Measurements from ENCODE around the gene CCDC47. TPM values are rescaled to one million over a fixed set of nuclear protein-coding genes. Genes with fewer than 3 reads are reported as not detected.

The CCDC47 gene
- total and polyA plus RNA-seq, 4 donors: 33.0 to 87.2 (median 62.8) TPM

- Histone ChIP-seq H3K27me3 (ENCODE audit: control insufficient read depth in 4 of 4, insufficient read depth in 4 of 4, low read length in 3 of 4) (no peaks in the 10 kb centered on the region), H3K27ac (ENCODE audit: low read depth in 1 of 2, low read length in 2 of 2) (no peak overlapping the region), H3K4me1 (ENCODE audit: control insufficient read depth in 4 of 4, insufficient read depth in 4 of 4, low read length in 3 of 4) (no peaks in the 10 kb centered on the region), H3K4me3 (ENCODE audit: low read depth in 1 of 3, low read length in 3 of 3) (no peak overlapping the region), H3K9me3 (ENCODE audit: control insufficient read depth in 4 of 4, low read length in 3 of 4) (no peaks in the 10 kb centered on the region), H3K9ac (ENCODE audit: low read depth in 1 of 2, low read length in 2 of 2) (no peak overlapping the region), H3K36me3 (ENCODE audit: control insufficient read depth in 4 of 4, insufficient read depth in 3 of 4, low read depth in 1 of 4, low read length in 3 of 4) (peaks cover 5 to 55% (median 30%) of the 10 kb centered on the region in 4 donors)
- 70% methylated on average over 1 of the region's 1 CpG for WGBS
- no peak for DNase-seq (ENCODE audit: low spot score)
- TF ChIP-seq MAX (IDR thresholded peaks at IDR 0.05) (no peak), NR2F2 (IDR thresholded peaks at IDR 0.05) (no peak), FOXA2 (IDR thresholded peaks at IDR 0.05) (no peak)
These were observed 20.7 kb downstream of the CCDC47 start for GRCh38 chr17:63752707-63753106.

DNA sequence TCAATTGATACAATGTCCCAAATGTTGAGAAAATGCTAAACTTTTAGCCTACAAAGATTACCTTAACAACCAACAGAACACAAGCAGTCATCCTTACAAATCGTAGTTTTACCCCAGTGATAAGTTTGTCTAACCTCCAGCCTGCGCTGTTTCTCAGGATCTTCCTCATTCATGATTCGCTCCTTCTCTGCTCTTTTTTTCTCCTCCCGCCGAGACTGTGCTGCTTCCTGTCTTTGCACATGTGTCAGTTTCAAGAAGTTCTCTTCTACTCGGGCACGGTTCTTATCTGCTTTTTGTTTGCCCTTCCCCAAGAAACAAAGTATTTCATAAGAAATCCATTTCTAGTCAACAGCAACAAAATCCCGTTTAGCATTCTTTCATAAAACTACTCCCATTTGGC, 21.6 kb downstream of the CCDC47 start:
- Histone ChIP-seq H3K27me3 (ENCODE audit: control insufficient read depth in 4 of 4, insufficient read depth in 4 of 4, low read length in 3 of 4) (no peaks in the 10 kb centered on the region), H3K9ac (ENCODE audit: low read depth in 1 of 2, low read length in 2 of 2) (peak overlapping the region in 1 of 2 donors; percentile 12), H3K36me3 (ENCODE audit: control insufficient read depth in 4 of 4, insufficient read depth in 3 of 4, low read depth in 1 of 4, low read length in 3 of 4) (peaks cover 5 to 55% (median 31%) of the 10 kb centered on the region in 4 donors), H3K4me1 (ENCODE audit: control insufficient read depth in 4 of 4, insufficient read depth in 4 of 4, low read length in 3 of 4) (no peaks in the 10 kb centered on the region), H3K27ac (ENCODE audit: low read depth in 1 of 2, low read length in 2 of 2) (no peak overlapping the region), H3K4me3 (ENCODE audit: low read depth in 1 of 3, low read length in 3 of 3) (no peak overlapping the region), H3K9me3 (ENCODE audit: control insufficient read depth in 4 of 4, low read length in 3 of 4) (no peaks in the 10 kb centered on the region)
- no peak for DNase-seq (ENCODE audit: low spot score)
- WGBS: 57% methylated on average over 8 of the region's 8 CpGs
- TF ChIP-seq FOXA1 (IDR thresholded peaks at IDR 0.05) (no peak), NR2F2 (IDR thresholded peaks at IDR 0.05) (no peak), RXRA (IDR thresholded peaks at IDR 0.05) (no peak), HNF4A (conservative IDR thresholded peaks at IDR 0.05) (no peak), CTCF (IDR thresholded peaks at IDR 0.05; ENCODE audit: low read depth, low read length, missing input control) (no peak), MAX (IDR thresholded peaks at IDR 0.05) (no peak), JUND (IDR thresholded peaks at IDR 0.05) (no peak), RAD21 (IDR thresholded peaks at IDR 0.05) (no peak), GABPA (IDR thresholded peaks at IDR 0.05 in 1 of 2, conservative IDR thresholded peaks at IDR 0.05 in 1 of 2) (no peak)
- TF ChIP-seq, protein P1, sequence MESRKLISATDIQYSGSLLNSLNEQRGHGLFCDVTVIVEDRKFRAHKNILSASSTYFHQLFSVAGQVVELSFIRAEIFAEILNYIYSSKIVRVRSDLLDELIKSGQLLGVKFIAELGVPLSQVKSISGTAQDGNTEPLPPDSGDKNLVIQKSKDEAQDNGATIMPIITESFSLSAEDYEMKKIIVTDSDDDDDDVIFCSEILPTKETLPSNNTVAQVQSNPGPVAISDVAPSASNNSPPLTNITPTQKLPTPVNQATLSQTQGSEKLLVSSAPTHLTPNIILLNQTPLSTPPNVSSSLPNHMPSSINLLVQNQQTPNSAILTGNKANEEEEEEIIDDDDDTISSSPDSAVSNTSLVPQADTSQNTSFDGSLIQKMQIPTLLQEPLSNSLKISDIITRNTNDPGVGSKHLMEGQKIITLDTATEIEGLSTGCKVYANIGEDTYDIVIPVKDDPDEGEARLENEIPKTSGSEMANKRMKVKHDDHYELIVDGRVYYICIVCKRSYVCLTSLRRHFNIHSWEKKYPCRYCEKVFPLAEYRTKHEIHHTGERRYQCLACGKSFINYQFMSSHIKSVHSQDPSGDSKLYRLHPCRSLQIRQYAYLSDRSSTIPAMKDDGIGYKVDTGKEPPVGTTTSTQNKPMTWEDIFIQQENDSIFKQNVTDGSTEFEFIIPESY (IDR thresholded peaks at IDR 0.05): no peak
- TF ChIP-seq, protein P2, sequence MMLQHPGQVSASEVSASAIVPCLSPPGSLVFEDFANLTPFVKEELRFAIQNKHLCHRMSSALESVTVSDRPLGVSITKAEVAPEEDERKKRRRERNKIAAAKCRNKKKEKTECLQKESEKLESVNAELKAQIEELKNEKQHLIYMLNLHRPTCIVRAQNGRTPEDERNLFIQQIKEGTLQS (IDR thresholded peaks at IDR 0.05): no peak

All from liver (tissue), 9 donors.